Measurements from ENCODE around the gene IPO4.

GRCh38 chr14:24132061-24132685 lies 56.4 kb downstream of the IPO4 start:
- TF ChIP-seq TBP (CRISPR knock-in tag; IDR thresholded peaks at IDR 0.05) (no peak), CTCF (CRISPR knock-in tag; IDR thresholded peaks at IDR 0.05) (no peak), CHD2 (IDR thresholded peaks at IDR 0.05; ENCODE audit: low read depth, low read length) (no peak), PRMT3 (CRISPR knock-in tag; IDR thresholded peaks at IDR 0.05; ENCODE audit: borderline replicate concordance, low read depth) (no peak), ZNF616 (CRISPR knock-in tag; IDR thresholded peaks at IDR 0.05; ENCODE audit: low read depth) (no peak), ZNF83 (CRISPR knock-in tag; IDR thresholded peaks at IDR 0.05; ENCODE audit: borderline replicate concordance) (no peak), RCOR2 (CRISPR knock-in tag; IDR thresholded peaks at IDR 0.05) (no peak)

All from HepG2 (cell line).